H1 (cell line): ENCODE data around the gene ALG2. TPM values are rescaled to one million over a fixed set of nuclear protein-coding genes. Genes with fewer than 3 reads are reported as not detected.

ENCODE experiments used
- CTCF ChIA-PET: fragments of 300-600 bp; sonication (Branson Sonifier 250); formaldehyde crosslinking; loops from one replicate; lab custom pipeline; 2021; ENCODE audit not compliant: partially characterized antibody; lab: Charles Lee
- POLR2A ChIA-PET: fragments of 300-600 bp; sonication (Branson Sonifier 250); formaldehyde crosslinking; loops from one replicate; lab custom pipeline; 2021; ENCODE audit warnings: inconsistent platforms; ENCODE audit not compliant: partially characterized antibody; lab: Charles Lee
- DNase-seq, 2 experiments: peaks; one replicate each; pipeline versions ENCODE4 v3.0.0 to v3.0.0-alpha.2; 2010 to 2022; ENCODE audit warnings: low spot score in 2 of 2, low read depth in 1 of 2, mixed read lengths in 1 of 2
- FAIRE-seq: peaks from 2 replicates; lab custom pipeline; 2011; peaks lifted over from hg19 to GRCh38; lab: Jason Lieb, UNC
- H2AFZ ChIP-seq: 2 replicates; pipeline ENCODE4 v1.8.1; 2012; ENCODE audit warnings: low read length, inconsistent platforms
- H2AK5ac ChIP-seq: 2 replicates; pipeline ENCODE4 v1.6.1; 2013; ENCODE audit warnings: low read depth, low read length
- H2BK120ac ChIP-seq: replicated peaks from 2 replicates; pipeline ENCODE3; 2013; ENCODE audit warnings: low read depth, low read length, inconsistent platforms
- H2BK12ac ChIP-seq: 2 replicates; pipeline ENCODE4 v1.6.1; 2013; ENCODE audit warnings: low read depth, low read length
- H2BK15ac ChIP-seq: 2 replicates; pipeline ENCODE4 v1.6.1; 2013; ENCODE audit warnings: low read length
- H2BK20ac ChIP-seq: 2 replicates; pipeline ENCODE4 v1.6.1; 2013; ENCODE audit warnings: low read length
- H2BK5ac ChIP-seq: 2 replicates; pipeline ENCODE4 v1.6.1; 2013; ENCODE audit warnings: low read depth, low read length
- H3K14ac ChIP-seq: 2 replicates; pipeline ENCODE4 v1.6.1; 2013; ENCODE audit warnings: inconsistent platforms; ENCODE audit not compliant: insufficient read length
- H3K18ac ChIP-seq: 2 replicates; pipeline ENCODE4 v1.6.1; 2013; ENCODE audit warnings: low read length; ENCODE audit errors: extremely low read depth
- H3K23ac ChIP-seq: 2 replicates; pipeline ENCODE4 v1.6.1; 2013; ENCODE audit warnings: inconsistent platforms; ENCODE audit not compliant: insufficient read length
- H3K23me2 ChIP-seq: 2 replicates; pipeline ENCODE4 v1.6.1; 2013; ENCODE audit warnings: low read depth, low read length
- H3K27ac ChIP-seq: 2 replicates; pipeline ENCODE4 v1.6.1; 2011; ENCODE audit warnings: low read depth, low read length, inconsistent platforms
- H3K27me3 ChIP-seq, 4 experiments: replicated peaks in 1 of 4; 1 replicate in 1 of 4; 2 replicates in 3 of 4; pipeline versions ENCODE4 v1.6.1 to v1.8.1; 2011 to 2013; ENCODE audit warnings: low read length in 3 of 4, mild to moderate bottlenecking in 3 of 4, inconsistent platforms in 2 of 4, mixed read lengths in 2 of 4, moderate library complexity in 1 of 4; ENCODE audit not compliant: control insufficient read depth in 3 of 4, insufficient read depth in 3 of 4; ENCODE audit errors: extremely low read depth in 1 of 4
- H3K36me3 ChIP-seq, 4 experiments: 2 replicates each; pipeline versions ENCODE4 v1.6.1 to v1.8.1; 2011 to 2013; ENCODE audit warnings: mild to moderate bottlenecking in 4 of 4, low read length in 3 of 4, moderate library complexity in 2 of 4, control low read depth in 1 of 4, inconsistent platforms in 1 of 4; ENCODE audit not compliant: insufficient read depth in 4 of 4, control insufficient read depth in 2 of 4
- H3K4ac ChIP-seq: replicated peaks from 2 replicates; pipeline ENCODE3; 2013; ENCODE audit warnings: low read length, low read depth, mixed read lengths, inconsistent platforms; ENCODE audit not compliant: insufficient read length
- H3K4me1 ChIP-seq, 4 experiments: replicated peaks in 1 of 4; 1 replicate in 1 of 4; 2 replicates in 3 of 4; pipeline versions ENCODE4 v1.6.1 to v1.8.1; 2011 to 2013; ENCODE audit warnings: low read length in 3 of 4, inconsistent platforms in 2 of 4, mixed read lengths in 1 of 4; ENCODE audit not compliant: insufficient read depth in 4 of 4, control insufficient read depth in 3 of 4
- H3K4me2 ChIP-seq, 2 experiments: 2 replicates each; pipeline versions ENCODE4 v1.6.1 to v1.8.1; 2011 to 2013; ENCODE audit warnings: low read depth in 2 of 2, low read length in 2 of 2, control low read depth in 1 of 2, inconsistent platforms in 1 of 2, mild to moderate bottlenecking in 1 of 2; ENCODE audit not compliant: insufficient read depth in 1 of 2
- H3K4me3 ChIP-seq, 4 experiments: fragments of 200-600, 300-600 bp in 1 of 4; sonication (generic), shearing (Covaris generic), sonication (Bioruptor Twin) in 1 of 4; 2 replicates each; pipeline versions ENCODE4 v1.5.1 to v1.8.1; 2011 to 2016; ENCODE audit warnings: low read length in 4 of 4, low read depth in 3 of 4, control low read depth in 2 of 4, inconsistent platforms in 2 of 4, mild to moderate bottlenecking in 2 of 4, mixed read lengths in 1 of 4, moderate library complexity in 1 of 4; ENCODE audit not compliant: insufficient read depth in 2 of 4; ENCODE audit errors: extremely low read depth in 1 of 4
- H3K56ac ChIP-seq: replicated peaks from 2 replicates; pipeline ENCODE3; 2013; ENCODE audit warnings: low read depth, mild to moderate bottlenecking, mixed read lengths, low read length, inconsistent platforms; ENCODE audit not compliant: insufficient read length
- H3K79me1 ChIP-seq: 2 replicates; pipeline ENCODE4 v1.6.1; 2013; ENCODE audit warnings: low read depth, low read length, control low read depth
- H3K79me2 ChIP-seq, 2 experiments: 2 replicates each; pipeline versions ENCODE4 v1.6.1 to v1.8.1; 2012 to 2013; ENCODE audit warnings: low read length in 2 of 2, mild to moderate bottlenecking in 2 of 2, inconsistent platforms in 1 of 2; ENCODE audit not compliant: insufficient read depth in 2 of 2, control insufficient read depth in 1 of 2
- H3K9ac ChIP-seq, 4 experiments: replicated peaks in 1 of 4; 1 replicate in 1 of 4; 2 replicates in 3 of 4; pipeline versions ENCODE4 v1.6.1 to v1.8.1; 2011 to 2013; ENCODE audit warnings: low read depth in 3 of 4, low read length in 3 of 4, control low read depth in 2 of 4, mild to moderate bottlenecking in 2 of 4, moderate library complexity in 2 of 4, inconsistent platforms in 1 of 4; ENCODE audit errors: extremely low read depth in 1 of 4
- H3K9me3 ChIP-seq, 2 experiments: 2 replicates each; pipeline versions ENCODE4 v1.6.1 to v1.8.1; 2012 to 2013; ENCODE audit warnings: mild to moderate bottlenecking in 2 of 2, moderate library complexity in 2 of 2, control low read depth in 1 of 2, inconsistent platforms in 1 of 2, low read depth in 1 of 2, low read length in 1 of 2, mixed read lengths in 1 of 2; ENCODE audit not compliant: insufficient read depth in 2 of 2
- H4K20me1 ChIP-seq, 2 experiments: replicated peaks in 1 of 2; 2 replicates each; pipeline versions ENCODE3 to v1.8.1; 2011 to 2013; ENCODE audit warnings: inconsistent platforms in 2 of 2, low read length in 2 of 2, mild to moderate bottlenecking in 1 of 2; ENCODE audit not compliant: insufficient read depth in 2 of 2, control insufficient read depth in 1 of 2
- H4K5ac ChIP-seq: 2 replicates; pipeline ENCODE4 v1.6.1; 2013; ENCODE audit warnings: low read length, low read depth, mixed read lengths, inconsistent platforms; ENCODE audit not compliant: insufficient read length
- H4K8ac ChIP-seq: 2 replicates; pipeline ENCODE4 v1.8.0; 2013; ENCODE audit warnings: mild to moderate bottlenecking, moderate library complexity, low read length, inconsistent platforms; ENCODE audit not compliant: insufficient read depth; ENCODE audit errors: extremely low read depth
- H4K91ac ChIP-seq: replicated peaks from 2 replicates; pipeline ENCODE3; 2013; ENCODE audit warnings: low read length, mixed read lengths, inconsistent platforms; ENCODE audit not compliant: insufficient read length
- BACH1 ChIP-seq: IDR thresholded peaks from 2 replicates; pipeline ENCODE4 v1.6.1; 2012; ENCODE audit warnings: low read length, improper control_type of control experiment
- CBX8 ChIP-seq: fragments of 300-800, 300-1000 bp; sonication (generic); IDR thresholded peaks from 2 replicates; pipeline ENCODE4 v1.7.1; 2016; ENCODE audit warnings: low read depth, low read length, borderline replicate concordance
- EGR1 ChIP-seq: IDR thresholded peaks from 2 replicates; pipeline ENCODE4 v1.6.1; 2011; ENCODE audit warnings: low read depth, low read length, borderline replicate concordance
- EP300 ChIP-seq, 2 experiments: IDR thresholded peaks; 1 replicate in 1 of 2; 2 replicates in 1 of 2; pipeline ENCODE4 v1.6.1; 2011 to 2012; ENCODE audit warnings: low read depth in 2 of 2, low read length in 2 of 2, mild to moderate bottlenecking in 2 of 2, borderline replicate concordance in 1 of 2, inconsistent platforms in 1 of 2, moderate library complexity in 1 of 2
- FOSL1 ChIP-seq: IDR thresholded peaks from 2 replicates; pipeline ENCODE4 v1.6.1; 2011; ENCODE audit warnings: mild to moderate bottlenecking, low read depth, low read length, moderate library complexity; ENCODE audit not compliant: insufficient read depth
- HDAC2 ChIP-seq, 2 experiments: fragments of 300-600 bp in 1 of 2; sonication (generic) in 1 of 2; IDR thresholded peaks; 2 replicates each; pipeline ENCODE4 v1.6.1; 2011 to 2012; ENCODE audit warnings: low read depth in 2 of 2, low read length in 2 of 2, mild to moderate bottlenecking in 2 of 2, moderate library complexity in 2 of 2, borderline replicate concordance in 1 of 2, inconsistent platforms in 1 of 2
- JUN ChIP-seq: IDR thresholded peaks from 2 replicates; pipeline ENCODE4 v1.6.1; 2011; ENCODE audit warnings: low read depth, mild to moderate bottlenecking, improper control_type of control experiment, low read length
- JUND ChIP-seq: IDR thresholded peaks from 2 replicates; pipeline ENCODE4 v1.6.1; 2011; ENCODE audit warnings: mild to moderate bottlenecking, improper control_type of control experiment, low read length
- PHF8 ChIP-seq: fragments of 200-600 bp; sonication (generic); conservative IDR thresholded peaks from 2 replicates; pipeline ENCODE4 v1.7.1; 2012; ENCODE audit warnings: low read depth, mild to moderate bottlenecking, inconsistent platforms, low read length, moderate library complexity
- SIN3A ChIP-seq, 2 experiments: IDR thresholded peaks in 1 of 2; conservative IDR thresholded peaks in 1 of 2; 2 replicates each; pipeline ENCODE4 v1.6.1; 2011 to 2012; ENCODE audit warnings: low read length in 2 of 2, improper control_type of control experiment in 1 of 2, low read depth in 1 of 2, mild to moderate bottlenecking in 1 of 2
- SIRT6 ChIP-seq: IDR thresholded peaks from one replicate; pipeline ENCODE4 v1.7.1; 2012; ENCODE audit warnings: low read length, inconsistent platforms
- TAF1 ChIP-seq: IDR thresholded peaks from 2 replicates; pipeline ENCODE4 v1.6.1; 2011; ENCODE audit warnings: mild to moderate bottlenecking, low read depth, low read length
- TAF7 ChIP-seq: optimal IDR thresholded peaks from 2 replicates; pipeline ENCODE3; 2011; ENCODE audit warnings: low read depth, mild to moderate bottlenecking, inconsistent platforms, low read length, moderate library complexity, borderline replicate concordance
- WGBS, 2 experiments: shearing (Covaris generic) in 1 of 2; methylation state at CpG; one replicate each; pipeline versions ENCODE4 v1.1.6 to v1.1.7; 2013 to 2015; ENCODE audit warnings: low lambda C conversion rate in 2 of 2, mixed read lengths in 2 of 2, inconsistent platforms in 1 of 2, low coverage in 1 of 2, missing lambda C conversion rate in 1 of 2; ENCODE audit not compliant: insufficient replicate concordance in 2 of 2, insufficient coverage in 1 of 2, insufficient read length in 1 of 2; ENCODE audit errors: extremely low coverage in 1 of 2, missing lambda C conversion rate in 1 of 2; 5-methylcytosine and 5-hydroxymethylcytosine counted together
- polyA plus RNA-seq, 7 experiments: library from polyadenylated mRNA; depleted of rRNA in 3 of 7; stranded (reverse) in 5 of 7; unstranded in 2 of 7; fragments of >200 nt in 5 of 7; fragments of 200-250 nt in 2 of 7; gene quantifications; 1 replicate in 5 of 7; 2 replicates in 1 of 7; 4 replicates in 1 of 7; pipeline versions ENCODE4 v1.2.1 to v1.2.3, GENCODE V29; 2011 to 2013; ENCODE audit warnings: missing spikeins in 2 of 7, mixed read lengths in 2 of 7
- total RNA-seq: library from RNA; stranded (reverse); fragmentation: NEBNext Ultra II Directional; extraction: Animal tissue kit (Norgen Biotek cat#: 25700); gene quantifications from 2 replicates; pipeline ENCODE4 v1.2.1, GENCODE V29; 2021

Gene ALG2
- total and polyA plus RNA-seq, 2 of the 8 experiments (the other 6 are each of a cell fraction or from before 2014, with no cell fraction given) = 27.1 to 30.7 TPM

- Histone ChIP-seq H4K91ac (no peak overlapping the region), H3K18ac (no peak overlapping the region), H3K56ac (no peak overlapping the region), H2BK120ac (no peak overlapping the region), H3K27me3 (no peaks in the 10 kb centered on the region), H3K4me2 (no peak overlapping the region), H4K20me1 (no peaks in the 10 kb centered on the region), H3K79me1 (no peaks in the 10 kb centered on the region), H2BK15ac (no peak overlapping the region), H3K4me1 (0 out of 7 replicates have a peak, but pooled peaks cover 0 to 1% (median 0%) of the 10 kb centered on the region in 4 experiments), H2BK5ac (no peak overlapping the region), H3K27ac (no peak overlapping the region), H4K8ac (no peak overlapping the region), H2BK20ac (no peak overlapping the region), H2AK5ac (no peak overlapping the region), H3K4me3 (no peak overlapping the region), H3K4ac (no peak overlapping the region), H3K9me3 (no peaks in the 10 kb centered on the region), H3K9ac (no peak overlapping the region), H2BK12ac (no peak overlapping the region), H3K14ac (no peak overlapping the region), H3K36me3 (no peaks in the 10 kb centered on the region), H3K23ac (no peak overlapping the region), H3K79me2 (no peaks in the 10 kb centered on the region), H2AFZ (no peak overlapping the region), H4K5ac (no peak overlapping the region), H3K23me2 (no peaks in the 10 kb centered on the region)
- no peak for DNase-seq
- CTCF ChIA-PET = interaction anchor here (1.2 to 9.9 kb wide), 3 partner anchors 11 to 32 kb away, joined by 3 to 105 read pairs (median 14); no protein-coding TSS in a partner anchor
- no peak for FAIRE-seq
- 85% methylated on average over 8 of the region's 8 CpGs; no CpG with 5 or more reads in 1 of the 2 experiments for WGBS, 2 experiments
- POLR2A ChIA-PET = no interaction called here
- TF ChIP-seq SIRT6 (no peak), SIN3A (conservative IDR thresholded peaks at IDR 0.05 in 1 of 2, IDR thresholded peaks at IDR 0.05 in 1 of 2; ENCODE audit: low read depth in 1 of 2, low read length in 2 of 2) (no peak), CBX8 (no peak), FOSL1 (no peak), JUND (no peak), EP300 (IDR thresholded peaks at IDR 0.05; ENCODE audit: borderline replicate concordance in 1 of 2, low read depth in 2 of 2, low read length in 2 of 2) (no peak), HDAC2 (IDR thresholded peaks at IDR 0.05; ENCODE audit: borderline replicate concordance in 1 of 2, low read depth in 2 of 2, low read length in 2 of 2) (no peak), JUN (no peak), TAF1 (no peak), TAF7 (no peak), PHF8 (no peak), EGR1 (no peak), BACH1 (no peak)
Measured at GRCh38 chr9:99199938-99200539, 21.7 kb downstream of the ALG2 start.
